Caki2 (cell line): ENCODE measurements around the gene ZNF581. TPM values are rescaled to one million over a fixed set of nuclear protein-coding genes. Genes with fewer than 3 reads are reported as not detected.

Source experiments
- DNase-seq: peaks from one replicate; pipeline ENCODE4 v3.0.0-alpha.2; 2015; ENCODE audit warnings: low read depth
- in situ Hi-C: cut with HindIII; loops from 2 replicates; pipeline ENCODE4 v1.10.0; 2016; ENCODE audit warnings: low sequenced_read_pairs, low pct_unique_long_range_greater_than_20kb, mixed read lengths
- total RNA-seq: library from RNA; depleted of rRNA; stranded (reverse); fragments of >200 nt; shearing (Covaris generic); gene quantifications from 2 replicates; pipeline ENCODE4 v1.2.3, GENCODE V29; 2014; ENCODE audit warnings: low replicate concordance

The ZNF581 gene
- total RNA-seq, 1 experiment from 2014 or later, result 23.3 TPM

DNA sequence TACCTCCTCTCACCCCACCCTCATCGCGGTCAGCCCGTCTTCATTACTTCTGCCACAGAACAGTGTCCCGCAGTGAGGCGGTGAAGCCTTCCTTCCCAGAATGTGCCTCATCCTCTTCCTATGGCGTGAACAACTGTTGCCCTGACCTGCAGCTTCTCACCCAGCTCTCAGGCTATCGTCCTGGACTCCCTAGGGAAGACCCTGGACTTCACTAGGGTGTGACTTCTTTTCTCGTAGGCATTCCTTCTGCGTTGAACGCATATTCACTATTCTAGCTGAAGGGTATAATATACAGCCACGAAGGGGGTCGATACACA lies 37.0 kb upstream of the ZNF581 start:
- DNase-seq, result no peak

DNA sequence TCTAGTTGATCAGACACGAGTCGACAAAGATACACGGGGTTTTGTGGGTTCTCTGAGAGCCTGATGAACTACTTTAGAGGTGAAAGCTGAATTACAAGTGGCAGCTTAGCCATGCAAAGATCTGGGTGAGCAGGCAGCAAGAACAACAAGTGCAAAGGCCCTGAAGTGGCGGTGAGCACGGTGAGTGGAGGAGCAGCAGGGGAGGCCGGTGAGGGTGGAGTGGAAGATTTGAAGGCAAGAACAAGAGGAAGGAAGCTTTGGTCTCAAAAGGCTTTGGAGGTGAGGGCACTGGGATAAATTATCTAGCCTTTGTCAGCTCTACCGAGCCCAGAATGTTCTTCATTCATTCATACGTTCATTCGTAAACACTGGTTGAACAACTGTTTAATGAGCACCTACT lies 36.6 kb upstream of the ZNF581 start:
- DNase-seq, result no peak
- in situ Hi-C loops, result no loop called here

More for the DNA sequence above, 37.0 kb upstream of the ZNF581 start:
- in situ Hi-C loops, result no loop called here

DNA sequence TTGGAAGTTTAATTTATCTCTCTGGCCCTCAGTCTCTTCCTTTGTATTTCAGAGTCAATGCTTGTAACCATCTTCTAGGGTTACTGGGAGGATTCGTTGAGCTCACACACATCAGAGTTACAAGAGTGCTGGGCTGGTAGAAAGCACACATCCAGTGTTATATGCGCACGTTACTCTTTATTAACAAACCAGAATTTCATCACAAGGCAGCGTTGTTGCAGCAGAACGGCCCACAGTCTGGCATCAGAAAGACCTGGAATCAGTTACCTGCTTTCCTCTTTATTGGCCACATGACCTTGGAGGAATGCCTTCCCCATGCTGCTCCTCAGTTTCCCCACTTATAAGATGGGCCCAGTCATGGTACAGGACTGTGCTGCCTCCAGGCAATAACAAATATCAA lies 34.1 kb upstream of the ZNF581 start:
- in situ Hi-C loops, result no loop called here

DNA sequence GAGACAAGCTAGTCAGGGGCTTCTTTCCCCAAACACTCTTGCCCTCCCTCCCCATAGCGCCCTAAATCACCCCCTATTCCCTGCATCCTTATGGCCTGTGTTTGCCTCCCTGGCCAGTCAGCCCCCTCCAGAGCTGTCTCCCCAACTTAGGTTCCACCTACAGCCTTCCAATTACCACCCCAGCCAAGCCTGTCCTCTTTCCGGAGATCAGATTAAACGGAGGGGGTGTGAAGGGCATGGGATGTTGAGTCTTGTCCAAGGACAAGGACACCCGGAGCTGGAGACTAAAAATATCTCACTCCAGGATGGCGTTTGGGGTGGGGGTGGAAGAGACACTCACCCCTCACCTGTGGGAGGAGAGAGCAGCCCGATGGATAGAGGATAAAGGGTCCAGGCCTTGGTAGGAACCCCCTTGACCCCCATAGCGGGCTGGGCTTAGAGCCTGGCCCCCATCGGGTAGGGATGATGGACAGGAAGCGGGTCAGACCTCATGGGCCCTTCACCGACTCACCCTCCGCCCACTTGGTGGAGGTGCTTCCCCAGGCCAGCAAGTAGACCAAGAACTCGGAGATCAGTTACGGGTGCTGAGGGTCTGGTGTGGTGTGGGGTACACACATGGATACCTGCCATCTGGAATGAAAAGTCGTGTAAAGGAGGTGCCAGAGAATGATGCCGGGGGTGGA lies 32.0 kb upstream of the ZNF581 start:
- in situ Hi-C loops, result no loop called here
- DNase-seq, result no peak

More for the DNA sequence above, 34.1 kb upstream of the ZNF581 start:
- no peak for DNase-seq

DNA sequence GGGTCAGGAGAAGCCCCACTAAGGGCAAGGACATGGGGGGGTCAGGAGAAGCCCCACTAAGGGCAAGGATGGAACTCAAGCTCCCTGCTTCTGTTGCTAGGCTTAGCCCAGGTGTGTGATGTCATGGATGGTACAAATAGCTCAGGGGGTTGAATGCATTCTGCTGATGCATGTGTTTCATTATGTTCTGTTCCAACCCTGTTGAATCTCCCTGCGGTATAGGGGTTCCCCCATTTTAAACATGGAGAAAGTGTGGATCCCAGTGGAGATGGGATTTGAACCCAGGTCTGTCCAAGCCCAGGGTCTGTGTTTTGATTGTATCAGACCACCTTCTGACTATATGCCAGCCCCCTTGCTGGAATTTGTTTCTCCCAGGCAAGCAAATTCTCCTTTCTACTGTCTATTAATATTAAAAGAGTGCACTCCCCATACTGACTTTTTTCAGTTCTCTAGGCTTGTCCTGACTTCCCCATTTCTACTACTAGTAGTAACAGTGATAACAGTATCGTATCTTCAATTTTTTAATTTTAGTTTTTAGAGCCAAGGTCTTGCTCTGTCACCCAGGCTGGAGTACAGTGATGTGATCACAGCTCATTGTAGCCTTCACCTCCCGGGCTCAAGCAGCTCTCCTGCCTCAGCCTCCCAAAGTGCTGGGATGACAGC lies 31.3 kb upstream of the ZNF581 start:
- in situ Hi-C loops, result no loop called here
- no peak for DNase-seq

DNA sequence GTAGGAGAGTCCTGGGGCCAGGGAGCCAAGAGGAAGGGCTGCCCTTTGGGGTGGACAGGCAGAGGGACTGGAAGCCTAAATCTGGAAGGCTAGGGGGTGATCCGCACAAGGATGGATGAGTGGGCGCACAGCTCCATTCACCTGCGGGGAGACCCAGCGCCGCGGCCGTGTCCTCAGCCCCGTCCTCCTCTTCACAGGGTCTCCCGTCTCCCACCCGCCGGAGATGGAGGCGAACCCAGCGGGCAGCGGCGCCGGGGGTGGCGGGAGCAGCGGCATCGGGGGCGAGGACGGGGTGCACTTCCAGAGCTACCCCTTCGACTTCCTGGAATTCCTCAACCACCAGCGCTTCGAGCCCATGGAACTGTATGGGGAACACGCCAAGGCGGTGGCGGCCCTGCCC lies 30.1 kb upstream of the ZNF581 start:
- no peak for DNase-seq
- in situ Hi-C loops, result no loop called here

DNA sequence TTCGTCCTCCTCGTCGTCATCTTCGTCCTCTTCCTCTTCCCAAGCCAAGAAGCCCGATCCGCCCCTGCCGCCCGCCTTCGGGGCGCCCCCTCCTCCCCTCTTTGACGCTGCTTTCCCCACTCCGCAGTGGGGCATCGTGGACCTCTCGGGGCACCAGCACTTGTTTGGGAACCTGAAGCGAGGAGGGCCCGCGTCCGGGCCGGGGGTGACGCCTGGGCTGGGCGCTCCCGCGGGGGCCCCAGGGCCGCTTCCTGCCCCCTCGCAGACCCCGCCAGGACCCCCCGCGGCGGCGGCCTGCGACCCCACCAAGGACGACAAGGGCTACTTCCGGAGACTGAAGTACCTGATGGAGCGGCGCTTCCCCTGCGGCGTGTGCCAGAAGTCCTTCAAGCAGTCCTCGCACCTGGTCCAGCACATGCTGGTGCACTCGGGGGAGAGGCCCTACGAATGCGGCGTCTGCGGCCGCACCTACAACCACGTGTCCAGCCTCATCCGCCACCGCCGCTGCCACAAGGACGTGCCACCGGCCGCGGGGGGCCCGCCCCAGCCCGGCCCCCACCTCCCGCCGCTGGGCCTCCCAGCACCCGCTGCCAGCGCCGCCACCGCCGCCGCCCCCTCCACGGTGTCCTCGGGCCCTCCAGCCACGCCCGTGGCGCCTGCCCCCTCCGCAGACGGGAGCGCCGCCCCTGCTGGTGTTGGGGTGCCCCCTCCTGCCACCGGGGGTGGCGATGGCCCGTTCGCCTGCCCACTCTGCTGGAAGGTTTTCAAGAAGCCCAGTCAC lies 29.3 kb upstream of the ZNF581 start:
- DNase-seq, result no peak
- in situ Hi-C loops, result no loop called here

DNA sequence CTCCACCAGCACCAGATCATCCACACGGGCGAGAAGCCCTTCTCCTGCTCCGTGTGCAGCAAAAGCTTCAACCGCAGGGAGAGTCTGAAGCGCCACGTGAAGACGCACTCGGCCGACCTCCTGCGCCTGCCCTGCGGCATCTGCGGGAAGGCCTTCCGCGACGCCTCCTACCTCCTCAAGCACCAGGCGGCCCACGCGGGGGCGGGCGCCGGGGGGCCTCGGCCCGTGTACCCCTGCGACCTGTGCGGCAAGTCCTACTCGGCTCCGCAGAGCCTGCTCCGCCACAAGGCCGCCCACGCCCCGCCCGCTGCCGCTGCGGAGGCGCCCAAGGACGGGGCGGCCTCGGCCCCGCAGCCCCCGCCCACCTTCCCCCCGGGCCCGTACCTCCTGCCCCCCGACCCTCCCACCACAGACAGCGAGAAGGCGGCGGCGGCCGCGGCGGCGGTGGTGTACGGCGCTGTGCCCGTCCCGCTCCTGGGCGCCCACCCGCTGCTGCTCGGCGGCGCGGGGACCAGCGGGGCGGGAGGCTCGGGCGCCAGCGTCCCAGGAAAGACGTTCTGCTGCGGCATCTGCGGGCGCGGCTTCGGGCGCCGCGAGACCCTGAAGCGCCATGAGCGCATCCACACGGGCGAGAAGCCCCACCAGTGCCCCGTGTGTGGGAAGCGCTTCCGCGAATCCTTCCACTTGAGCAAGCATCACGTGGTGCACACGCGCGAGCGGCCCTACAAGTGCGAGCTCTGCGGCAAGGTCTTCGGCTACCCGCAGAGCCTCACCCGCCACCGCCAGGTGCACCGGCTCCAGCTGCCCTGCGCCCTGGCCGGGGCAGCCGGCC lies 28.5 kb upstream of the ZNF581 start:
- DNase-seq, result no peak
- in situ Hi-C loops, result no loop called here

DNA sequence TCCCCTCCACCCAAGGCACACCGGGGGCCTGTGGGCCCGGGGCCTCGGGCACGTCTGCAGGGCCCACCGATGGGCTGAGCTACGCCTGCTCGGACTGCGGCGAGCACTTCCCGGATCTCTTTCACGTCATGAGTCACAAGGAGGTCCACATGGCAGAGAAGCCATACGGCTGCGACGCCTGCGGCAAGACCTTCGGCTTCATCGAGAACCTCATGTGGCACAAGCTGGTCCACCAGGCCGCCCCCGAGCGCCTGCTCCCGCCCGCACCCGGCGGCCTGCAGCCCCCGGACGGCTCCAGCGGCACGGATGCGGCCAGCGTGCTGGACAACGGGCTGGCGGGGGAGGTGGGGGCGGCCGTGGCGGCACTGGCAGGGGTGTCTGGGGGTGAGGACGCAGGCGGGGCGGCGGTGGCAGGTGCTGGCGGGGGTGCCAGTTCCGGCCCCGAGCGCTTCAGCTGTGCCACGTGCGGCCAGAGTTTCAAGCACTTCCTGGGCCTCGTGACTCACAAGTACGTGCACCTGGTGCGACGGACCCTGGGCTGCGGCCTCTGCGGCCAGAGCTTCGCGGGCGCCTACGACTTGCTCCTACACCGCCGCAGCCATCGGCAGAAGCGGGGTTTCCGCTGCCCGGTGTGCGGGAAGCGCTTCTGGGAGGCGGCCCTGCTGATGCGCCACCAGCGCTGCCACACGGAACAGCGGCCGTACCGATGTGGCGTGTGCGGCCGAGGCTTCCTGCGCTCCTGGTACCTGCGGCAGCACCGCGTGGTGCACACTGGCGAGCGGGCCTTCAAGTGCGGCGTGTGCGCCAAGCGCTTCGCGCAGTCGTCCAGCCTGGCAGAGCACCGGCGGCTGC lies 27.7 kb upstream of the ZNF581 start:
- in situ Hi-C loops, result no loop called here
- no peak for DNase-seq

DNA sequence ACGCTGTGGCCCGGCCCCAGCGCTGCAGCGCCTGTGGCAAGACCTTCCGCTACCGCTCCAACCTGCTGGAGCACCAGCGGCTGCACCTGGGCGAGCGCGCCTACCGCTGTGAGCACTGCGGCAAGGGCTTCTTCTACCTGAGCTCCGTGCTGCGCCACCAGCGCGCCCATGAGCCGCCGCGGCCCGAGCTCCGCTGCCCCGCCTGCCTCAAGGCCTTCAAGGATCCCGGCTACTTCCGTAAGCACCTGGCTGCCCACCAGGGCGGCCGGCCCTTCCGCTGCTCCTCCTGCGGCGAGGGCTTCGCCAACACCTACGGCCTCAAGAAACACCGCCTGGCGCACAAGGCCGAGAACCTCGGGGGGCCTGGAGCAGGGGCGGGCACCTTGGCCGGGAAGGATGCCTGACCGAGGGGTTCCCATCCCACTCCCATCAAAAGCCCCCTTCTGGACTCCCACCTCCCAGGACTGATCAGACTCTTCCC lies 27.0 kb upstream of the ZNF581 start:
- DNase-seq, result no peak
- in situ Hi-C loops, result no loop called here

DNA sequence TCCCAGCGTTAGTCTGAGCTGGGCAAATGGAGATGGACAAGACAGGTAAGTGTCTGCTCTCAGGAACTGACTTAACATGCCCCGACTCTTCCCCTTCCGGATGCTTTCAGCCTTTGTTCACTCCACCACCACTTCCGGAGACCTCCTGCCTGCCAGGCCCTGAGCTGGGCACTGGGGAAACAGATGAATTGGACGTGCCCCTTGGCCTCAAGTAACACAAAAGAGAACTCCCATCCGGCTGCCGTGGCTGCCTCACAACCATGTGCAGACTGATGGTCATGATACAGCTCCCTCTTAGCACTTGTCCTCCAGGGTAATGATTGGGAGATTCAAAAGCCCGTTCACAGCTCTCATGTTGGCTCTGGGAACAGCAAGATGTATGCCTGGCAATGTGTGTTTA lies 26.0 kb upstream of the ZNF581 start:
- in situ Hi-C loops, result no loop called here
- DNase-seq, result no peak

DNA sequence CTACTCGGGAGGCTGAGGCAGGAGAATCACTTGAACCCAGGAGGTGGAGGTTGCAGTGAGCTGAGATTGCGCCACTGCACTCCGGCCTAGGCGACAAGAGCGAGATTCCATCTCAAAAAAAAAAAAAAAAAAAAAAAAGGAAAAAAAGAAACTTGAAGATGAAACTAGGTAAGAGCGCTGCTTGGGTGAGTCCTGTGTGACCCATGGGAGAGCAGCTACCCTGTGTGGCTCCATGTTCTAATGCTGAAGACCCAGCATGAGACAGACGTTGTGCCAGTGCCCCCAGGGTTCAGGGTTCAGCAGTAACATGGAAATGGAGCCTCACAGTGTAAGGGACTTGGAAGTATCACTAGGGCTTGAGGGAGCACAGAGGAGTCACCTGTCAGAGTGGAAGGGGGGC lies 25.0 kb upstream of the ZNF581 start:
- no peak for DNase-seq

DNA sequence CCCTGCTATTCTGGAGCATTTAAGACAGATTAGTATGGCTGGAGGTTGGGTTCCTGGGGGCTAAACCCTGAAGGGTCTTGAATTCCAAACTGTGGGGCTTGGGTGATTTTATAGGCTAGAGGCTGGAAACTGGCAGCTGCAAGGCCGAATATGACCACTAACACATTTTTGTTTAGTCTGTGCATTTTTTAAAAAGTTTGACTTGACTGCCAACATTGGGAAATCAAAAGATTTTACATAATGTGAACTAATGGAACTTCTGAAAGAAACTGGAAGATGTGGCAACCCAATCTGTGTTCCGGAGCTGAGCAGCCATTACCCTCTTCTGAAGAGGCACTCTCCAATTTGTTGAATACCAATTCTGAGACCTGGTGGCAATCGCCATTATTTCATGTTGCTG lies 24.2 kb upstream of the ZNF581 start:
- DNase-seq, result no peak
- in situ Hi-C loops, result no loop called here

More for the DNA sequence above, 25.0 kb upstream of the ZNF581 start:
- in situ Hi-C loops, result no loop called here

DNA sequence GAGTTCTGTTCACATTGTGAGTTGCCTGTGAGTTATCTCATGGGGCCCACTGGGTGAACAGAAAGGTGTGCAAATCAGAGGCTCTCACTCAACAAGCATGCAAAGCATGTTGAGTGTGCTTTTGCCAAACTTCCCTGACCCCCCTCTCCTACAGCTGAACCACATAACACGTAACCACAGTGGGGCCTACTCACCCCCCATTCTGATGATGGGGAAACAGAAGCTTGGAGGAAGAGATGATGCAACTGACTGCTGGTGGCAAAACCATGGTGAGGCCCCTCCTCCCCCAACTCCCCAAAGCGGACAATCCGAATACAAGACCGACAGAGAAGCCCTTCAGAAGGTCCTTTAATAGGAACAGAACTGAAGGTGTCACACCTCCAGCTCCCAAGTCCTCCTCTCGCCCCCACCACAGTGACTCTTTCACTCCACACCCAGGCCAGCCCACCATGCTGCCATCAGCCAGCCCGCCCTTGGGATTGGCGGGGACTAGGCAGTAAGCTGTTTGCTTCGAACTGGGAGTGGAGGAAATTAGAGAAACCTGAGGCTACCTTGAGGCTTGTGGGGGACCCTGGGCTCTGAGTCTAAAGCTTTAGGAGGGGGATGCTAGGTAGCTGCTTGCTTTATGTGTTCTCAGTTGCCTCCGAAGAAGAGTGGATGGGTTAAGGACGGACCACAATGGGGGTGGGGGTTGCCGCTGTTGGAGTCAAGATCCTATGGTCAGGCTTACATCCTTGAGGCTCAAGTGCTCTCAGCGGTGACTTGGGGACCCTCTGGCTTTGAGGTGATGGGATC lies 22.8 kb upstream of the ZNF581 start:
- no peak for DNase-seq
- in situ Hi-C loops, result loop anchor here (10.0 kb wide), 1 partner anchor 446 kb away; no protein-coding TSS in a partner anchor

DNA sequence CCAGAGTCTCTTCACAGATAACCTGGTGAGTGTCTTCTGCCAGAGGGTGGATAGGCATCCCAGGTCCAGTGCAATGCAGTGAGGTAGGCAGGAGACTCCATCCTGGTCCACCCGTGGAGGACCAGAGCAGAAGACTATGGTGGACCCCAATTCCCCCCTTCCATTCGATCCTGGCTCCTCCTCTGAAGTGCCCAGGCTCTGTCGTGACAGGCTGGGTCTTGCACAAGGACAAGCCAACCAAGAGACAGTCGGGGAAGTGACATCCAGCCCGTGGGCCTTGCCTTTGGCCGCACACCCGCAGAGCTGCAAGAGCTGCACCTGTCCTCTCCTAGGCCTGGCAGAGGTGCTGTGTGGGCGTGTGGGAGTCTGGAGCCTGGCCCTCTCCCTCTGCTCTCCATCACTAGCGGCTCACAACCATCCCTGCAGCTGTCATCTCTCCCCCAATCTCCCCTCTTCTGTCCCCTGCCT lies 22.2 kb upstream of the ZNF581 start:
- in situ Hi-C loops, result loop anchor here (10.0 kb wide), 1 partner anchor 446 kb away; no protein-coding TSS in a partner anchor
- no peak for DNase-seq

DNA sequence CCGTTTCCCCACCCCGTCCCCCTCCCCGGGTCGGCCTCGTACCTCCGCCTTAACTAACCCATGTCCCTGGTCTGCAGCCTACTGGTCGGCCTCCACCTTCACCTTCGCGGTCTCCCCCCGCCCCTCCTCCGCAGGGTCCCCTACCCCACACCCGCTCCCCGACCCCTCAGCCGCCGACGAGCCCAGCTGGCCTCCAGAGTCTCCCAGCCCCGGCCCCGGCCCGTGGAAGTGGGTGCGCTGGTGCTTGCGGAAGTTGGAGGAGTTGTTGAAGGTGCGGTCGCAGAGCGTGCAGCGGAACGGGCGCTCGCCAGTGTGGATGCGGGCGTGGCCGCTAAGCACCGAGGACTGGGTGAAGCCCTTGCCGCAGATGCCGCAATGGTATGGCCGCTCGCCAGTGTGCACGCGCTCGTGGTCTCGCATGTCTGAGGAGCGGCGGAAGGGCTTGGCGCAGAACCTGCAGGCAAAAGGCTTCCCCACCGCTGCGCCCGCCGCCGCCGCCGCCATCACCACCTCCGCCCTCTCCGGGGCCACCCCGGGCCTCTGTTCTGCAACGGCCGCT lies 21.7 kb upstream of the ZNF581 start:
- in situ Hi-C loops, result loop anchor here (10.0 kb wide), 1 partner anchor 447 kb away; no protein-coding TSS in a partner anchor
- no peak for DNase-seq
